Activated gamma-delta T cell treated with anti-CD3 and anti-CD28 coated beads, Interleukin-2, amount 50 U/mL, for 16 hours (primary cell): ENCODE data around the gene RYR1.

Experiments used
- DNase-seq: peaks from one replicate; pipeline ENCODE4 v3.0.0-alpha.2; 2020; ENCODE audit warnings: low read depth

Gene RYR1

DNA sequence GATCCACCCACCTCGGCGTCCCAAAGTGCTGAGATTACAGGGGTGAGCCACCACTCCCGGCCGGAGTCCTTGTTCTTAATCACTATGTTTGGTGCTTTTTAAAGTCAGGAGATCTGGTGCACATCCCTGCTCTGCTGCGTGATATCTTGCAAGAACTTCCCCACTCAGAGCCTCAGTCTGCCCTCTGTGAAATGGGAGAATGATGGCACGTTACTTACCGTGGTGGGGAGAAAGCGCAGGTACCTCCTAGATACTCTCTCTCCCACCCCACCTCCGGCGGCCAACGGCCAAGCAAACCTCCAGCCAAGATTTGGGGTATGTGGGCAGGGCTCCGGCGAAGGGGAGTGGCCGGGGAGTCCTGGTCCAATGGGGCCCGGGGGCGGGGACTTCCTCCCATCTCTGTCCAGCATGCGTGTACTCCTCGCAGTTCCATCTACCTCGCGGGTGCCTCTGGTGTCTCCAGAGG, at the start of gene RYR1:
Gene RYR1 (plus strand): TSS at position 424 of the 466 bp plus-strand sequence. CDS start 139 bp downstream, outside the sequence.
- no peak for DNase-seq

DNA sequence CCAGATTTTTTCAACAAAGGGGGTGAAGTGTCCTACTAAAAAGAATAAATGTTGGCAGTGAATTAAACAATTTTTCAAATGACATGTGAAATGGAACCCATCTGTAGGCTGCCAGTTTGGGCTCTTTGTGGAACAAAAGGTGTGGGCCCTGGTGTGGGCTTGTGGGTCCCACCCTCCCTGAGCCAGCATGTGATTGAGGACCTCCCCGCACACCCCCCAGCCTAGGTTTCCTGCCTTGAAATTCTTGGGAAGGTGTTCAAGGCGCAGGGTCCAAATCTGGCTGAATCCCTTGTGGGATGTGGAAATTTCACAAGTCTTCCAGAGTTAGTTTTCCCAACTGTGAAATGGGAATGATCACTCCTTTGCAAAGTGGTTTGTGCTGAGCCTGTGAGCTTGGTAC, 49.7 kb upstream of the RYR1 start:
- no peak for DNase-seq

DNA sequence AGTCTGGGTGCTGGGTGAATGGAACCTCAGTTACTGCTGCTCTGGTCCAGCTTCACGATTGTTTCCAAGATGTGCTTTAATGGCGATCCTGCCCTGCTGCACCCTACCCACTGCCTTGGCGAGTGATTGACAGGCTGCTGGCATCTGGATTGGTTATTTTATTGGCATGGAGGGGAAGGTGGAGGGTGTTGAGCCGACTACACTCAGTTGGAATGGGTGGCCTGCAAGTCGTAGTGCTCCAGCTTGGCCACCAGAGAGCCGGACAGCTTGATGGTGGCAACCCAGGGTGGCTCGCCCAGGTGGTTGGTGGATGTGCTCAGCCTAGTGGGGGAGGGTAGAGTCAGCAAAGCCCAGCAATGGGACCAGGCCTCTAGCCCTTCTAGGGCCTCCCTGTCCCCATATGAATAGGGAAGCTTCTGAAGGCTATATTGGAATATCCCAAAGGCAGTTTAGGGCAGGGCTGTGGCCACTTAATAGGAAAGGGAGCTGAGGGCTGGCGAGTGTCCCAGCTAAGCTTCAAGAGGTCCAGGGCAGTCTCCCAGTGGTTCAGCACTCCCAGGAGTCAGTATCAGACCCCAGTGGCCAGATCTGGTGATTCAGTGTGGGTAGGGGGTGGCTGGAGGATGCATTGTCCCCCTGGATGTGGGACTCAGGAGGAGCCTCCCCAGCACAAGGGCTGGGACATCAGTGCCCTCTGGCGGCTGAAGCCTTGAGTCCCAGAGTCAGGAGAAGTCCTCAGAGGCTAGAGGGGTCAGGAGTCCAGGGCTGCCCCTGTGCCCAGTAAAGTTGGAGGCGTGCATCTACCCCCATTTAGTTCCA, 49.1 kb upstream of the RYR1 start:
- DNase-seq = no peak

DNA sequence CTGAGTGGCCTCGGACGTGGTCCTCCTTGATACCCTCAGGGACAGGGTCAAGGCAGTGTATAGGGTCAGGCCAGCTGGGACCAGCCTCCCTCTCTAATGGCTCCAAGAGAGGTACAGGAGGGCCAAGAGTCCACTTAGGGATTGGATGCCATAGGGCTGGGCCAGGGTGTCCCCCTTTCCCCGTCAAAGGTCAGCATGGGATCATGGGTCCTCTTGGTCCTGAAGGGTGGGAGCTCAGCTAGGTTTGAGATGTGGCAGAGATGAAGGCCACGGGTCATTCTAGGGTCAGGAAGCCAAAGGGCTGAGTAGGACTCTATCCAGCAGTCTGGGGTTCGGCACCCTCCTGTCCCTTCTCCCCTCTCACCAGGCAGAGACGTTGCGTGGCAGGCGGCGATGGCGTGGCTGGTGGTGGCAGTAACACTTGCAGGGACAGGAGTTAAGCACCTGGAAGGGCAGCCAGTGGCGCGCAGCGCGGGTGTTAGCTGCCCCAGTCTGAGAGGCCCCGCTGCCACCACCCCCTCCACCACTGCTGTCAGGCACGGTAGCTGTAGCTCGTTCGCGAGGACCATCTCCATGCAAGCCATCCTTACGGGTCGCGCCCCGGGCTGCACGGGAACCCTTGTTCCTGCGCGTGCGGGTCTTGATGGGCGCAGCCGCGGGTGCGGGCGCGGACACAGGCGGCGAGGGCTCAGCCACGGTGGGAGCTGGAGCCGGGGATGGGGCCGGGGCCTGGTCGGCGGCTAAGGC, 48.3 kb upstream of the RYR1 start:
- DNase-seq = no peak

DNA sequence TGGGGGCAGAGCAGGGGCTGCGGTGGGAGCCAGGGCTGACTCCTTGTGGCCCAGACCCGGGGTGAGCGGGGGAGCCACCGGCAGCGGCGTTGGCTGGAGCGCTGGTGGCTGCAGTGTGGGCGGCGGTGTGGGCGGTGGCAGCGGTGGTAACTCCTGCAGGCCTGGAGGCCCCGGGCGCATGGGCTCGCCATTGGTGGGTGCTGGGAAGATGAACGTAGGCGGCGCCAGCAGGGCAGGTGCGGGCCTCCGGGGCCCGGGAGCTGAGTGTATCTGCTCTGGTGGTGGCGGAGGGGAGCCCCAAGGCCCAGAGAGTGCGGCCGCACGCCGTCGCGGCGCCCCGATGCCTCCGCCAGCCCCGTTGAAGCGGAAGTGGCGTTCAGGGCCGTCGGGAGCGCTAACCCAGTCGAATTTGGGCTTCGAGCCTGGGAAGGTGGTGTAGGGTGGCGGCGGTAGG, 47.7 kb upstream of the RYR1 start:
- DNase-seq = no peak

DNA sequence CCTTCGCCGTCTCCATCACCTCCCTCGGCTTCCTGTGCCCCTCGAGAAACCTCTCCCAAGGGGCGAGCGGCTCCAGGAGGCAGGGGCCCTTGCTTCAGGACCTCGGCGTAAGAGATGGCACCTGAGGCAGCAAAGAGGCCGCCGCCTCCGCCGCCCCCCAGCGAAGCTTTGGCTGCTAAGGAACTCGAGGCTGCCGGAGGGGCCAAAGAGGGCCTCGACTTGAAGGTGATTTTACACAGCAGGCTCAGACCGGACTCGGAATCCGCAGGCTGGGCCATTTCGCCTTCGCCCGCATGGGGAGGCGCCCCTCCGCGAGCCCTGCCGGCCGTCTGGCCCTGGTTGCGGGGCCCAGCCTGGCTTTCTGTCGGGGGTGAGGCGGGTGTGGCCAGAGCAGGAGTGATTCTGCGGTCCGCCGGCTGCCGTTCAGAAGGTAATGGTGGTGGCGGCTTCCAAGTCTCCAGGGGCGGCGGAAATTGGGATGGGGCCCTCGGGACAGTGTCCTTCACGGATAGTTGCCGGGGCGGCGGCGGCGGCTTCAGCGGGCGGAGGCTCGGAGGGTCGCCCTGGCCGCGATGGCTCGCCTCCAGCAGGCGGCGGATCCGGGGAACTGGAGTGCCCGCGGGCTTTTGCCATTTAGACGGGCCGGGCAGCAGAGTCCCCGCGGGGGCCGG, 47.1 kb upstream of the RYR1 start:
- DNase-seq = no peak

DNA sequence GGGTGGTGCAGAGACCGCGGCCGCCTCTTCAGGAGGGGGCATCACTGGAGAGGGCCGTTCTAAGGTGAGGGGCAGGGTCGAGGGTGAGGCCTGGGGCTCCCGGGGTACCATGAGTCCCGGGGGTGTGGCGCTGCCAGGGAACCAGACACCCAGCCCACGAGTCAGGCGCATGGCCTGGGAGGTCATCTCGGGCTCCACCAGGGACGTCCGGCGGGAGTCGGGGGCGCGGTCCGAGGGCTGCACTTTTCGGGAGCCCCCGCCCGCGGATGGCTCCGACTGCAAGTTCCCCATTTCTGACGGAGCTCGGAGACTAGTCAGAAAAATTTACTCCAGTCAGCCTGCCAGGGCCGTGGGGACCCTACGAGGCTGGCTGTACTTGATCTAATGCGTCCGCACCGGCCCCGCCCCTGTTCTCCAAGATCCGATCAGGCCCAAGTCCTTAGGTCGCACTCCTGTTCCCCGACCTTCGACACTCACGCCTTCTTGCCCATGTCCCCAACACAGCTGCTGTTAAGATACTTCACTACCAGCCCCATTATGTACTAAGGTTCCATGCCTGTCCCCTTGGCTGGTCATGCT, 46.4 kb upstream of the RYR1 start:
- DNase-seq = no peak

DNA sequence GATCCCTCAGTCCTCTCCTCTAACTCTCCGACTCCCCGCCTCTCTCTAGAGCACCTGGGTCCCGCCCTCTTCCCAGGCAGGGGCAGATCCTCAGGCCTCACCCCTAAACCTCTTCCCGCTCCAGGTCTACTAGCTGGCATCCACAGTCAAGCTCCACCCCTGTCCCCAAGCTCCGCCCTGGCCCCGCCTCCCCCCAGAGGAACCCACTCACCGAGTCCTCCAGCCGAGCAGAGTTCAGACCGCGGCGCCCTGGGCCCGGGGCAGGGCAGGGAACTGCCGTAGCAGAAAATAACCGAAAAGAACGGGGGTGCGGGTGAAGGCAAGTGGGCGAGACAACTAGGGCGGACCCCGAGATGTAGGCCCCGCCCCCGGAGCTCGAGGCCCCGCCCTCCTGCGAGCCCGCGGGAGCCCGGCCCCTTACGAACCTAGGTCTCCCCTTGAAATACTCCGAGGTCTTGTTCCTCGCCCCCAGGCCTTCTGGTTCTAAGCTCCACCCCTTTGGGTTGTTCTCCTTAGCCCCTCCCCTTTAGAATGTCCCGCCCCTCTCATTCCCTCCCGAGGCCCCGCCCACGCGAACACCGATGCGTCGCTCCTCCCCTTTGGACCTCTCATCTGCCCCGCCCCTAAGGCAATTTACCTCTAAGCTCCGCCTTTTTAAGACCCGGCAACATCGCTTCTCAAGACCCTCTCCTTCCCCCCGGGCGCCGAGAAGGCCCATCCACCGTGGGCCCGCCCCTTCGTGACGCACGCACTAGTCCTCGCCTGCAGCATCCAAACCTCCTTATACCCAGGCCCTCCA, 45.7 kb upstream of the RYR1 start, which contains the start of gene GGN:
Gene GGN (minus strand): TSS at position 485 of the 799 bp plus-strand sequence. CDS start 773 bp downstream, outside the sequence.
- peak; percentile 60 for DNase-seq

DNA sequence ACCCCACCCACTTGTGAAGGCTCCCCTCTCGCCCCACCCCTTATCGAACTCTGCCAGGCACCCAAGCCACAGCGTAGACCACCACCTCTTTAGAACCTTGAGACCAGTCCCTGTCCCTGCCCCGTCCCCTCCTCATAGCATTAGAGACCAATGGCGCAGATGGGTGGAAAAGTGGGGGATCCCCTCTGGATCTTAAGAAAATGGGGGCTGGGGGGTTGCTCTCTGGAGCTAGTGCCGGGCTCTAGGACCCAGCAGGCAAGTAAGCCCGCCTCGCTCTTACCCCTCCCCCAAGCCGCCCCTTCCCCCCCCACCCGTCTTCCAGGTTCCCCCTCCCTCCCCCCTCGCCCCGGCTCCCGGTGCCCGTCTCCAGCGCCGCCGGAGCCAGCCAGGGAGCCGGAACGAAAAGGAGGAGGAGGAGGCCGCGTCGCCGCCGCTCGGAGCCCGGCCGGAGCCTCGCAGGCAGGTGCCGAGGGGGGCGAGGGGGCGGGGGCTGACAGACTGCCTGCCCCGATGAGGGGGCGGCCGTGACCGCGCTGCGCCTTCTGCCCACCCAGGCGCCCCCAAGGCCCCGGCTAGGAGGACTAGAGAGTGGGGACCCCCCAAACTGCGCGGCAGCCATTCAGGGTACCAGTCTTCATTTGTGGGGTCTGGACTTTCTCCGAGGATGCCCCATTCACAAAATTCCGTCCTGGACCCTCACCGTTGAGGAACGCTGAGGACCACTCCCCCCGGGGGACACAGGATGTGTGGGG, 45.0 kb upstream of the RYR1 start, which contains the start of gene SPRED3:
Gene SPRED3 (plus strand): TSS at position 349 of the 752 bp plus-strand sequence. CDS start 1,606 bp downstream, outside the sequence.
- no peak for DNase-seq

DNA sequence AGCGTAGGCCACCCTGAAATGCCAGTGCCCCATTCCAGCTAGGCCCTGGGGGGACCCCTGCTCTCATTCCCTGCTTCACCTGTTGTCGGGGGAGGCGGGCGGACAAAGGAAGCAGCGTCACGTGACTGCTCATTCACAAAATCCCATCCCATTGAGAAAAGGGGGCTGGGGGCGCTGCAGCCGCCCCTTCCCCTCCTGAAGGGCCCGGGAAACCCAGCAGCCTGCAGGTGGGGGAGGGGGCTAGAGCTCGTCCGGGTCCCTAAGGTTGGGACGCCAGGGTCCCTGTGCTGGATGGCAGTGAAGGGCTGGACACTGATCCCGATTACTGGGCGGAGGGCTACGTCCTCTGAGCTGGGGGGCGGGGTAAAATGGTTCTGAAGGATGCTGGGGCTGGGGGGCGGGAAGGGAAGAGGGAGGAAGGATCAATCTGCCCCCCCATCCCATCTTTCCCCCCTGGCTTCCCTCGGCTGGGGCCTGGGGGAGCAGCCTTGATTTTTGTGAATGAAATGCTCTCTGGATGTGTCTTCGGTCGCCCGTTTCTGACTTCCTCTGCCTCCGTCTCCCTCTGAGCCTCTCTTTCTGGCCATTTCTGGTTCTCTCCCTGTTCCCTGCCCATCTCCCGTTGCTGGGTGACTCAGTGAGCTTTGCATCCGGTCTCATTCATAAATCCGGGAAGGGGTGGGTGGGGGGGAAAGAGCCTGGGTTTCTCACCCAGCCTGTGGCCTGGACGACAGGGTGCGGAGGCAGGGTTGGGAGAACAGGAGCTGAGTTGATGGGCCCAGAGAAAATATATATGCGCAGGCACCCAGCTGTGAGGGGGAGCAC, 44.2 kb upstream of the RYR1 start:
- no peak for DNase-seq

DNA sequence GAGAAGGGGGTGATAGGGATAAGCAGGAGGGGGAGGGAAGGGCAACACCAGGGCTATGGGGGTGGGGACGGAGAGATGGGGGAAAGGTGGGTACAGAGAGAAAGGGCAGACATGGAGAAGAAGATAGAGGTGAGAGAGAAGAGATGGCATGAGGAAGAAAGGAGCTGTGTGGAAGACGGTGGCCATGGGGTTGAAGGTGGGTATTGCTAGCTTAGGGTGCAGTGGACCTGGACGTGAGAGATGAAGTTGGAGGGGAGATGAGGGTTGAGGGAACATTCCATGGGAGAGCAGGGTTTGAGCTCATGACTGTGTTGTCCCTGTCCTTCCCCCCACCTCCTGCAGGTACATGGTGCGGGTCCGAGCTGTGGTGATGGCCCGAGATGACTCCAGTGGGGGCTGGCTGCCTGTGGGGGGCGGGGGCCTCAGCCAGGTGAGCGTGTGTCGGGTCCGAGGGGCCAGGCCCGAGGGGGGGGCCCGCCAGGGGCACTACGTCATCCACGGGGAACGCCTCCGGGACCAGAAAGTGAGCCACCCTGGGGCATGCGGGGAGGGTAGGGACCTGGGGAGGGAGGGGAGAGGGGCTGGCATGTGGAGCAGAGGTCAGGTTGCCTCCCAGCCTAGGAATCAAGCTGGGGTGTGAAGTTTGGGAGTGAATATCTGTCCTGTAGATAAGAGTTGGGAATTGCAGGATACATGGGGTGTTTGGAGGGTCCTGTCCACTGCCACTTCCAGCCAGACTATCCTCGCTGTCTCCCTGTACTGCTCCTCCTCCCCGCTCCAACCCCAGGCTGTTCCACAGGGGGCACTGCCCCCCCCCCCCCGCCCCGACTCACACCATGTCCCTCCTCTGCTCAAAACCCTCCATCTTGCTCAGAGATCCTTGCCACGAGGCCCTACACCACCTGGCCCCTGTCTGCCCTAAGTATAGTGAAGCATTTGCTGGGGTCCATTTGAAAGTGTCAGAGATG, 43.2 kb upstream of the RYR1 start:
- no peak for DNase-seq

DNA sequence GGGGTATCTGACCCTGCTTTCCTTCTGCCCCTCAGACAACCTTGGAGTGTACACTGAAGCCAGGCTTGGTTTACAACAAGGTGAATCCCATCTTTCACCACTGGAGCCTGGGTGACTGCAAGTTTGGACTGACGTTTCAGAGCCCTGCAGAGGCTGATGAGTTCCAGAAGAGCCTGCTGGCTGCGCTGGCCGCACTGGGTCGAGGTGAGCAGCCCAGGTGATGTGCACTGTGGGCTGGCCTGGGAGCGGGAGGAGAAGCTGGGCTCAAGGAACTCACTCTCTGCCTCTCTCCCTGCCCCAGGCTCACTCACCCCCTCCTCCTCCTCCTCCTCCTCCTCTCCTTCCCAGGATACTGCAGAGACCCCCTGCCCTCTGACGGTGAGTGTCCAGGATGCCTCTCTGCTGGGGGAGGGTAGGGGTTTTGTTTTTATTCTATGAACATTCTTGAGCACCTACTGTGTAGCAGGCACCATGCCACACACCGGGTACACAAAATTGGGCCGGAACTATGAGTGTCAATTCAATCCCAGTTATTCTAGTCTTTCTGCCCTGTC, 41.5 kb upstream of the RYR1 start:
- DNase-seq = no peak

DNA sequence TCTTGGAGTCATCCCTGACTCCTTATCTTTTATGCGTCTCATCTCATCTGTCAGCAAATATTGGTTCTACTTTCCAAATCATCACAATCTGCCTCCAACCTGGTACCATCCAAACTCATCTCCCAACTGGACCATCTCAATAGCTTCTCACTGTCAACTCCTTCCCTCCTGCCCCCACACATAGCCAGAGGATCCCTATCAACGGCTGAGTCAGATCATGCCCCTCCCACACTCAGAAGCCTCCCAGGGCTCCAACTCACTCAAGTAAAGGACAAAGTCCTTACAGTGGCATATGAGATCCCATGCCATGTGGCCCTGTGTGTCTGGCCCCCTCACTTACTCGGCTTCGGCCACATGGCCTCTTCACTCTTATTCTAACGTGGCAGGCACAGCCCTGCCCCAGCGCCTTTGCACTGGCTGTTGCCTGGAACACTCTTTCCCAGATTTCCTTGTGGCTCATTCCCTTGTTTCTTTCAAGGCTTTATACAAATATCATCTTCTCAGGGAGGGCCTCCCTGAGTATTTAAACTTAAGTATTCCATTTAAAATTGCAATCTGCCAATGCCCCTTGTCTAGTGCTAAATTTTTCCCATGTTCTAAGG, 40.7 kb upstream of the RYR1 start:
- DNase-seq = no peak

DNA sequence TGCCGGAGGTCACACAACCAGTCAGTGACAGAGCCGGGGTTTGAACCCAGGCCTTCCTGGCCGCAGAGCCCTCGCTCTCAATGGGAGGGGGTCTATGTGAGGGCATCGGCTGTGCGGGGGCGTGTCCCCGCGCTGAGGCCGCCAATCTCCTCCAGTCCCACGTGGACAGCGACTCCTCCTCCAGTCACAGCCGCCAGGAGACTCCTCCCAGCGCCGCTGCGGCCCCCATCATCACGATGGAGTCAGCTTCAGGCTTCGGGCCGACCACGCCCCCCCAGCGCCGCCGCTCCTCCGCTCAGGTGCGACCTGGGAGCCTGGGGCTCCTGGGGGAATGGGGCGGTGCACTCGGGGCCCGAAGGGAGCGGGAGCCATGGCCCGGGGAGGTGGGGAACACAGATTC, 39.0 kb upstream of the RYR1 start:
- DNase-seq = peak; percentile 45

DNA sequence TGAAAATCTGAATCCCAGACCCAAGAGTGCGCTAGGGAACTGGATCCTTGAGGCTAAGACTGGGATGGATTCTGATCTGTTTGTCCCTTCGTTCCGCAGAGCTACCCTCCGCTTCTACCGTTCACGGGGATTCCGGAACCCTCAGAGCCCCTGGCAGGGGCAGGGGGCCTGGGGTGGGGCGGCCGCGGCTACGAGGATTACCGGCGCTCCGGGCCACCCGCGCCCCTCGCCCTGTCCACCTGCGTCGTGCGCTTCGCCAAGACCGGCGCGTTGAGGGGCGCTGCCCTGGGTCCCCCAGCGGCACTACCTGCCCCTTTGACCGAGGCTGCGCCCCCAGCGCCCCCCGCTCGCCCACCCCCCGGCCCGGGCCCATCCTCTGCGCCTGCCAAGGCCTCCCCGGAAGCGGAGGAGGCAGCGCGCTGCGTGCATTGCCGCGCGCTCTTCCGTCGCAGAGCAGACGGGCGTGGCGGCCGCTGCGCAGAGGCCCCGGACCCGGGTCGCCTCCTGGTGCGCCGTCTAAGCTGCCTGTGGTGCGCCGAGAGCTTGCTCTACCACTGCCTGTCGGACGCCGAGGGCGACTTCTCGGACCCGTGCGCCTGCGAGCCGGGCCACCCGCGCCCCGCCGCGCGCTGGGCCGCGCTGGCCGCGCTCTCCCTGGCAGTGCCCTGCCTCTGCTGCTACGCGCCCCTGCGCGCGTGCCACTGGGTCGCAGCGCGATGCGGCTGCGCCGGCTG, 37.9 kb upstream of the RYR1 start:
- no peak for DNase-seq

DNA sequence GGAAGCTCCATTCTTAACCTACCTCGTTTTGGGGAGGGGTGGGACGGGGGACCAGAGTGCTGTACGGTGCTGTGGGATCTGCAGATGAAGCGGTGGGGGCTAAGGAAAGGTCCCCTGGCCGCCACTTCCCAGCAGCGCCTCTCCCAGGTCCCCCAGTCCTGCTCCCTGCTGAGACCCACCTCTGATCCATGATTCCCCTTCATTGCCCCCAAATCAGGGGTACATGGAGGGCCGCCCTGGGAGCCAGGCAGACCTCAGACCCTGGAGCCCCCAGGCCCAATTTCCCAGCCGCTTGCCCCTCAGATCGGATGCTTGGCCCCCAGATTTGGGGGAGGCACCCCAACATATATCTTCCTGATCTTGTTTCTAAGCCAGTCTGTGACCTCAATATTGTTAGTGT, 34.4 kb upstream of the RYR1 start:
- no peak for DNase-seq

DNA sequence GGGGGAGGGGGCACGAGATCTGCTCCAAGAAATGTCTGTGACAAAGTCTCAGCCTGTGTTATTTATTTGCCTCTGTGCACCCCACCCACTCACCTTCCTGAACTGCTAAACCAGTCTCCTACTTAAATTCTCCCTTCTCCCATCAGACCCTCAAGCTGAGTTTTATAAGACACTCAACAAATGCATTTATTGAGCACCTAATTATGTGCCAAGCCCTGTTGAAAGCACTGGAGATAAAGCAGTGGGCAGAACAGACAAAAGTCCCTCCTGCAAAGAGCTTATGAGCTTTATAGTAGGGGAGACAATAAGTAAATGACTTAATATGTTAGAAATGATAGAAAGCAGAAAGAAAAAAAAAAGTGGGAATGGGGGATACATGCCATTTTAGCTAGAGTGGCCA, 34.0 kb upstream of the RYR1 start:
- DNase-seq = no peak
